22Rv1 (cell line): ENCODE data around the gene PARP12.

Experiments
- CTCF ChIP-seq: fragments of 450-650 bp; IDR thresholded peaks from 2 replicates; pipeline ENCODE4 v1.5.1; 2017; ENCODE audit warnings: mild to moderate bottlenecking
- ZFX ChIP-seq: fragments of 450-650 bp; IDR thresholded peaks from 2 replicates; pipeline ENCODE4 v1.6.1; 2017; ENCODE audit warnings: antibody characterized with exemption, borderline replicate concordance

GRCh38 chr7:139982927-139983920, 79.5 kb downstream of the PARP12 start:
- TF ChIP-seq CTCF (no peak), ZFX (no peak)
